ENCODE results near the gene ADCK2.

DNA sequence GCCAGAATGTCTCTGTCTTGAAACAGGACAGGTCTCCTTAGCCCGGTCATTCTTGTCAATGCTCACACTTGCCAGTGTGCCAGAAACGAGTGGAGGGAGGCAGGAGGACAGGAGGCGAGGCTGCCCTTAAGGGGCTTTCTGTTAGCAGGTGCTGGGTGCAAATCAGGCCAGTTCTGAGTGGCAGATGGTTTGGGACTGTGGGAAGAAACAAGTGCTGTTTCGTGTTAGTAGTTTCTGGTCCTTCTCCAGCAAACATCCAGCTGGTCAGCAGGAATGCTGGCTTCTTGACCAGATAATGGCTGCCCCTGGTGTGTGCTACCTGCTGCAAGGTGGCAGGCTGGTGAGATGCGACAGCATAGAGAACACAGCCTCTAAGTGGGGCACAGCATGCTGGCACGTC lies 15.6 kb downstream of the ADCK2 start:
- TF ChIP-seq CTCF (IDR thresholded peaks at IDR 0.05; ENCODE audit: insufficient read depth, low read length, poor library complexity, severe bottlenecking): no peak
- no peak for TF ChIP-seq EZH2phosphoT487 (conservative IDR thresholded peaks at IDR 0.05; ENCODE audit: low read length)
